HG03045 (cell line): ENCODE results near the gene TMEM132C.
"Not testable (repeated sequence)": the region's sequence is repeated elsewhere in the genome, so short reads cannot be mapped to it uniquely, and the experiment has no call there.

Experiments used
- ATAC-seq: cut with Tn5 transposase; IDR thresholded peaks from one replicate; pipeline ENCODE4 v1.9.1; 2021; ENCODE audit warnings: mild to moderate bottlenecking, moderate library complexity; ENCODE audit not compliant: unreplicated experiment

TMEM132C gene

GRCh38 chr12:128603573-128604115, 336.7 kb downstream of the TMEM132C start:
- ATAC-seq = no peak

GRCh38 chr12:128604219-128604618, 337.2 kb downstream of the TMEM132C start:
- not testable (repeated sequence) for ATAC-seq

- no peak for ATAC-seq
Measured at GRCh38 chr12:128606051-128606450, 339.1 kb downstream of the TMEM132C start.

- ATAC-seq = no peak
Measured at GRCh38 chr12:128606538-128606937, 339.6 kb downstream of the TMEM132C start.

- no peak for ATAC-seq
Measured at GRCh38 chr12:128606970-128607369, 340.0 kb downstream of the TMEM132C start.

- no peak for ATAC-seq
Measured at GRCh38 chr12:128607641-128608040, 340.7 kb downstream of the TMEM132C start.

- ATAC-seq = no peak
Measured at GRCh38 chr12:128609861-128610260, 342.9 kb downstream of the TMEM132C start.

- no peak for ATAC-seq
Measured at GRCh38 chr12:128611736-128612135, 344.8 kb downstream of the TMEM132C start.

GRCh38 chr12:128612150-128612850, 345.3 kb downstream of the TMEM132C start:
- no peak for ATAC-seq

GRCh38 chr12:128613837-128614590, 347.0 kb downstream of the TMEM132C start:
- ATAC-seq = no peak

- ATAC-seq = no peak
Measured at GRCh38 chr12:128617304-128617833, 350.4 kb downstream of the TMEM132C start.

GRCh38 chr12:128619263-128619662, 352.3 kb downstream of the TMEM132C start:
- ATAC-seq = no peak

GRCh38 chr12:128621304-128621703, 354.3 kb downstream of the TMEM132C start:
- ATAC-seq = no peak

- ATAC-seq = no peak
Measured at GRCh38 chr12:128623748-128624147, 356.8 kb downstream of the TMEM132C start.

- no peak for ATAC-seq
Measured at GRCh38 chr12:128626808-128627320, 359.9 kb downstream of the TMEM132C start.

- ATAC-seq = no peak
Measured at GRCh38 chr12:128627659-128628058, 360.7 kb downstream of the TMEM132C start.

GRCh38 chr12:128629979-128630378, 363.0 kb downstream of the TMEM132C start:
- ATAC-seq = no peak

- ATAC-seq = peak; percentile 74
Measured at GRCh38 chr12:128637642-128638606, 371.0 kb downstream of the TMEM132C start.

GRCh38 chr12:128639089-128639488, 372.1 kb downstream of the TMEM132C start:
- ATAC-seq = no peak

- ATAC-seq = no peak
Measured at GRCh38 chr12:128643155-128643554, 376.2 kb downstream of the TMEM132C start.
